ENCODE data around the gene SAT2.
"Not testable (repeated sequence)": the region's sequence is repeated elsewhere in the genome, so short reads cannot be mapped to it uniquely, and the experiment has no call there.

Gene SAT2

GRCh38 chr17:7650509-7651096 lies 23.0 kb upstream of the SAT2 start, which contains the start of gene ATP1B2:
ATP1B2 (plus strand) TSS chr17:7650926; CDS start chr17:7651519, 593 bp downstream.
- no peak for TF ChIP-seq CTCF (IDR thresholded peaks at IDR 0.05; ENCODE audit: control insufficient read depth, extremely low read depth, insufficient read depth)
- DNase-seq (ENCODE audit: low read depth) = no peak
- H3K4me3 ChIP-seq (ENCODE audit: low read depth, low read length) = peak within 1 kb of the TSS; percentile 29

GRCh38 chr17:7647018-7647417 lies 19.4 kb upstream of the SAT2 start:
- no peak overlapping the region for H3K4me3 ChIP-seq (ENCODE audit: low read depth, low read length)
- no peak for TF ChIP-seq CTCF (IDR thresholded peaks at IDR 0.05; ENCODE audit: control insufficient read depth, extremely low read depth, insufficient read depth)
- no peak for DNase-seq (ENCODE audit: low read depth)

- TF ChIP-seq CTCF (IDR thresholded peaks at IDR 0.05; ENCODE audit: control insufficient read depth, extremely low read depth, insufficient read depth) = no peak
- DNase-seq (ENCODE audit: low read depth) = no peak
- no peak overlapping the region for H3K4me3 ChIP-seq (ENCODE audit: low read depth, low read length)
Observed at GRCh38 chr17:7646457-7646856, 18.8 kb upstream of the SAT2 start.

- TF ChIP-seq CTCF (IDR thresholded peaks at IDR 0.05; ENCODE audit: control insufficient read depth, extremely low read depth, insufficient read depth) = no peak
- no peak overlapping the region for H3K4me3 ChIP-seq (ENCODE audit: low read depth, low read length)
- no peak for DNase-seq (ENCODE audit: low read depth)
Observed at GRCh38 chr17:7644775-7645174, 17.2 kb upstream of the SAT2 start.

GRCh38 chr17:7641635-7642034 lies 14.0 kb upstream of the SAT2 start:
- H3K4me3 ChIP-seq (ENCODE audit: low read depth, low read length); DNase-seq (ENCODE audit: low read depth): not testable (repeated sequence)

- no peak for DNase-seq (ENCODE audit: low read depth)
Observed at GRCh38 chr17:7640783-7641182, 13.2 kb upstream of the SAT2 start.

GRCh38 chr17:7636163-7636562 lies 8.5 kb upstream of the SAT2 start:
- TF ChIP-seq CTCF (IDR thresholded peaks at IDR 0.05; ENCODE audit: control insufficient read depth, extremely low read depth, insufficient read depth) = no peak
- H3K4me3 ChIP-seq (ENCODE audit: low read depth, low read length) = no peak overlapping the region
- no peak for DNase-seq (ENCODE audit: low read depth)

More at GRCh38 chr17:7640783-7641182, 13.2 kb upstream of the SAT2 start:
- TF ChIP-seq CTCF (IDR thresholded peaks at IDR 0.05; ENCODE audit: control insufficient read depth, extremely low read depth, insufficient read depth) = no peak
- no peak overlapping the region for H3K4me3 ChIP-seq (ENCODE audit: low read depth, low read length)
